IMR-90 (cell line): ENCODE results near the gene AHNAK. TPM values are rescaled to one million over a fixed set of nuclear protein-coding genes. Genes with fewer than 3 reads are reported as not detected.
A peak's percentile ranks its signal among the peaks of the same experiment; 100 is the strongest.

ENCODE experiments used
- ATAC-seq: fragments of 200-7000 bp; cut with Tn5 transposase; 2 replicates; pipeline ENCODE4 v1.9.1; 2020; ENCODE audit warnings: low read depth, mild to moderate bottlenecking, moderate library complexity
- BruUV-seq: library from RNA; stranded (reverse); fragments of 400-500 nt; replicated peaks from 2 replicates; lab custom pipeline; 2021; lab: Mats Ljungman, UMichigan
- CTCF ChIA-PET: fragments of 300-600 bp; formaldehyde crosslinking; extraction: SDS; loops from one replicate; lab custom pipeline; 2021; ENCODE audit warnings: antibody characterized with exemption; lab: Yijun Ruan, JAX
- POLR2A ChIA-PET: fragments of 300-600 bp; sonication (Branson Sonifier 250); formaldehyde crosslinking; loops from one replicate; lab custom pipeline; 2022; ENCODE audit warnings: antibody characterized with exemption; ENCODE audit not compliant: unreplicated experiment; lab: Charles Lee
- DNase-seq: peaks from one replicate; pipeline ENCODE4 v3.0.0; 2013
- H2AFZ ChIP-seq: replicated peaks from 2 replicates; pipeline ENCODE3; 2013; ENCODE audit warnings: low read length, mild to moderate bottlenecking; ENCODE audit not compliant: poor library complexity
- H2AK5ac ChIP-seq: 2 replicates; pipeline ENCODE4 v1.6.1; 2013; ENCODE audit warnings: low read depth, low read length, inconsistent platforms
- H2AK9ac ChIP-seq: replicated peaks from 2 replicates; pipeline ENCODE3; 2013; ENCODE audit warnings: mild to moderate bottlenecking, low read depth, low read length, moderate library complexity; ENCODE audit not compliant: poor library complexity
- H2BK120ac ChIP-seq: 2 replicates; pipeline ENCODE4 v1.6.1; 2013; ENCODE audit warnings: low read depth, low read length, inconsistent platforms
- H2BK15ac ChIP-seq: 3 replicates; pipeline ENCODE4 v1.6.1; 2013; ENCODE audit warnings: low read depth, low read length, inconsistent platforms
- H2BK20ac ChIP-seq: 2 replicates; pipeline ENCODE4 v1.6.1; 2013; ENCODE audit warnings: low read depth, mild to moderate bottlenecking, inconsistent platforms, low read length, moderate library complexity
- H2BK5ac ChIP-seq: 2 replicates; pipeline ENCODE4 v1.6.1; 2013; ENCODE audit warnings: mild to moderate bottlenecking, low read depth, low read length, inconsistent platforms; ENCODE audit not compliant: poor library complexity, severe bottlenecking
- H3K14ac ChIP-seq: replicated peaks from 2 replicates; pipeline ENCODE4 v1.6.1; 2013; ENCODE audit warnings: low read depth, low read length, inconsistent platforms
- H3K18ac ChIP-seq: 2 replicates; pipeline ENCODE4 v1.6.1; 2013; ENCODE audit warnings: low read depth, low read length, control low read depth
- H3K23ac ChIP-seq: 2 replicates; pipeline ENCODE4 v1.6.1; 2013; ENCODE audit warnings: low read depth, low read length, inconsistent platforms
- H3K27ac ChIP-seq: 2 replicates; pipeline ENCODE4 v1.5.1; 2013; ENCODE audit warnings: mild to moderate bottlenecking, control low read depth, low read length; ENCODE audit not compliant: insufficient read depth
- H3K27me3 ChIP-seq: 2 replicates; pipeline ENCODE4 v1.6.1; 2013; ENCODE audit warnings: low read length; ENCODE audit not compliant: control insufficient read depth, insufficient read depth
- H3K36me3 ChIP-seq: 2 replicates; pipeline ENCODE4 v1.6.1; 2013; ENCODE audit warnings: low read length, mixed read lengths; ENCODE audit not compliant: control insufficient read depth, insufficient read depth
- H3K4ac ChIP-seq: 2 replicates; pipeline ENCODE4 v1.6.1; 2013; ENCODE audit warnings: low read depth, low read length, inconsistent platforms
- H3K4me1 ChIP-seq: 2 replicates; pipeline ENCODE4 v1.6.1; 2013; ENCODE audit warnings: low read length, mixed read lengths; ENCODE audit not compliant: control insufficient read depth, insufficient read depth
- H3K4me2 ChIP-seq: 2 replicates; pipeline ENCODE4 v1.6.1; 2013; ENCODE audit warnings: low read depth, mild to moderate bottlenecking, control low read depth, low read length, moderate library complexity
- H3K4me3 ChIP-seq: 2 replicates; pipeline ENCODE4 v1.5.1; 2013; ENCODE audit warnings: low read depth, mild to moderate bottlenecking, control low read depth, low read length, moderate library complexity; ENCODE audit not compliant: insufficient read depth
- H3K56ac ChIP-seq: 2 replicates; pipeline ENCODE4 v1.6.1; 2013; ENCODE audit warnings: low read length, inconsistent platforms; ENCODE audit not compliant: insufficient read depth; ENCODE audit errors: extremely low read depth
- H3K79me1 ChIP-seq, 2 experiments: 2 replicates each; pipeline ENCODE4 v1.6.1; 2013; ENCODE audit warnings: low read length in 2 of 2, inconsistent platforms in 1 of 2, low read depth in 1 of 2
- H3K9ac ChIP-seq: 2 replicates; pipeline ENCODE4 v1.6.1; 2013; ENCODE audit warnings: low read depth, low read length, control low read depth
- H3K9me1 ChIP-seq: 2 replicates; pipeline ENCODE4 v1.6.1; 2013; ENCODE audit warnings: low read length, inconsistent platforms; ENCODE audit not compliant: insufficient read depth
- H3K9me3 ChIP-seq: 2 replicates; pipeline ENCODE4 v1.6.1; 2013; ENCODE audit warnings: low read length; ENCODE audit not compliant: control insufficient read depth, insufficient read depth
- H4K20me1 ChIP-seq: 2 replicates; pipeline ENCODE4 v1.6.1; 2013; ENCODE audit warnings: low read length, inconsistent platforms; ENCODE audit not compliant: insufficient read depth
- H4K5ac ChIP-seq: 2 replicates; pipeline ENCODE4 v1.6.1; 2013; ENCODE audit warnings: mild to moderate bottlenecking, low read depth, low read length, control low read depth
- H4K8ac ChIP-seq, 2 experiments: 2 replicates each; pipeline ENCODE4 v1.6.1; 2013; ENCODE audit warnings: low read depth in 2 of 2, low read length in 2 of 2, control low read depth in 1 of 2, inconsistent platforms in 1 of 2
- H4K91ac ChIP-seq: 2 replicates; pipeline ENCODE4 v1.6.1; 2013; ENCODE audit warnings: low read depth, low read length, inconsistent platforms; ENCODE audit not compliant: insufficient read depth
- BHLHE40 ChIP-seq: fragments of 150-350 bp; IDR thresholded peaks from 2 replicates; pipeline ENCODE4 v1.6.1; 2016; ENCODE audit warnings: mild to moderate bottlenecking, low read depth, low read length
- CEBPB ChIP-seq: IDR thresholded peaks from 2 replicates; pipeline ENCODE4 v1.6.1; 2012; ENCODE audit warnings: low read depth, low read length, improper control_type of control experiment
- CHD1 ChIP-seq: IDR thresholded peaks from 2 replicates; pipeline ENCODE4 v1.6.1; 2012; ENCODE audit warnings: low read depth, low read length, improper control_type of control experiment
- CTCF ChIP-seq: conservative IDR thresholded peaks from 2 replicates; pipeline ENCODE4 v1.5.1; 2012; ENCODE audit warnings: mild to moderate bottlenecking, low read depth, low read length, improper control_type of control experiment
- ELK1 ChIP-seq: fragments of 150-350 bp; IDR thresholded peaks from 2 replicates; pipeline ENCODE4 v1.6.1; 2016; ENCODE audit warnings: low read depth, mild to moderate bottlenecking, low read length, moderate library complexity, borderline replicate concordance
- FOS ChIP-seq: fragments of 150-350 bp; IDR thresholded peaks from 2 replicates; pipeline ENCODE4 v1.6.1; 2016; ENCODE audit warnings: low read depth, low read length
- MAFK ChIP-seq: IDR thresholded peaks from 2 replicates; pipeline ENCODE4 v1.6.1; 2012; ENCODE audit warnings: low read depth, low read length, improper control_type of control experiment
- MAZ ChIP-seq: IDR thresholded peaks from 2 replicates; pipeline ENCODE4 v1.6.1; 2012; ENCODE audit warnings: low read depth, mild to moderate bottlenecking, low read length, improper control_type of control experiment, moderate library complexity, borderline replicate concordance
- MXI1 ChIP-seq: IDR thresholded peaks from 2 replicates; pipeline ENCODE4 v1.6.1; 2012; ENCODE audit warnings: low read depth, mild to moderate bottlenecking, low read length, moderate library complexity, borderline replicate concordance
- NFE2L2 ChIP-seq: fragments of 150-350 bp; IDR thresholded peaks from 2 replicates; pipeline ENCODE4 v1.6.1; 2016; ENCODE audit warnings: low read depth, mild to moderate bottlenecking, low read length
- POLR2A ChIP-seq: IDR thresholded peaks from 2 replicates; pipeline ENCODE4 v1.6.1; 2012; ENCODE audit warnings: mild to moderate bottlenecking, low read depth, low read length
- RAD21 ChIP-seq: IDR thresholded peaks from 2 replicates; pipeline ENCODE4 v1.6.1; 2012; ENCODE audit warnings: low read length, improper control_type of control experiment
- RCOR1 ChIP-seq: IDR thresholded peaks from 2 replicates; pipeline ENCODE4 v1.6.1; 2012; ENCODE audit warnings: mild to moderate bottlenecking, low read length, improper control_type of control experiment; ENCODE audit not compliant: insufficient replicate concordance
- RFX5 ChIP-seq: IDR thresholded peaks from 2 replicates; pipeline ENCODE4 v1.8.0; 2012; ENCODE audit warnings: low read depth, mild to moderate bottlenecking, low read length, moderate library complexity
- SMC3 ChIP-seq: fragments of 150-350 bp; IDR thresholded peaks from 2 replicates; pipeline ENCODE4 v1.6.1; 2016; ENCODE audit warnings: low read depth, mild to moderate bottlenecking, antibody characterized with exemption, low read length, moderate library complexity
- WGBS, 2 experiments: methylation state at CpG; one replicate each; pipeline versions ENCODE4 v1.1.5 to v1.1.7; 2013; ENCODE audit warnings: missing lambda C conversion rate in 2 of 2; ENCODE audit not compliant: insufficient read length in 1 of 2; ENCODE audit errors: extremely low coverage in 2 of 2; 5-methylcytosine and 5-hydroxymethylcytosine counted together
- dilution Hi-C: fragments of 300-500 bp; cut with HindIII; formaldehyde crosslinking; loops from one replicate; pipeline ENCODE4 v1.14.3; 2018; ENCODE audit warnings: low sequenced_read_pairs; ENCODE audit not compliant: unreplicated experiment
- in situ Hi-C: fragments of 300-500 bp; cut with MboI; formaldehyde crosslinking; loops from 3 replicates; pipeline ENCODE4 v1.14.3; 2019; ENCODE audit warnings: low sequenced_read_pairs, inconsistent platforms, mixed read lengths
- intact Hi-C: fragments of 100-400 bp; cut with micrococcal nuclease; formaldehyde crosslinking; loops from 2 replicates; pipeline ENCODE4 v1.10.0; 2022
- polyA plus RNA-seq, 3 experiments: library from polyadenylated mRNA; depleted of rRNA; stranded (reverse); fragments of >200 nt; gene quantifications; 2 replicates each; pipeline ENCODE4 v1.2.3, GENCODE V29; 2012; ENCODE audit warnings: low replicate concordance in 1 of 3
- total RNA-seq: library from RNA; depleted of rRNA; stranded (reverse); fragments of >200 nt; gene quantifications from 2 replicates; pipeline ENCODE4 v1.2.3, GENCODE V29; 2012

The AHNAK gene
- total and polyA plus RNA-seq, 2 of the 4 experiments (the other 2 are of a cell fraction): 95.1 to 695 TPM

GRCh38 chr11:62399172-62399877 lies 147.3 kb downstream of the AHNAK start:
- no peak overlapping the region for H2BK120ac ChIP-seq
- H3K23ac ChIP-seq: no peak overlapping the region
- no peak overlapping the region; the same call in 1 of the 2 replicates for H3K18ac ChIP-seq
- no peak overlapping the region for H2AFZ ChIP-seq
- H3K9ac ChIP-seq: no peak overlapping the region
- no peak overlapping the region for H3K4me2 ChIP-seq
- H4K8ac ChIP-seq: no peak overlapping the region
- DNase-seq: no peak
- H3K4me3 ChIP-seq: no peak overlapping the region
- H3K56ac ChIP-seq: no peak overlapping the region
- in situ Hi-C loops (loop anchor here (5.0 to 25.0 kb wide), 3 partner anchors 158 to 463 kb away; no protein-coding TSS in a partner anchor), intact Hi-C loops (no loop called here), dilution Hi-C loops (no loop called here)
- H3K79me1 ChIP-seq: no peaks in the 10 kb centered on the region; a peak in 1 of 4 replicates
- no peaks in the 10 kb centered on the region for H3K9me1 ChIP-seq
- no TSS peak for BruUV-seq
- POLR2A ChIA-PET: no interaction called here
- no peak overlapping the region for H2BK15ac ChIP-seq
- H3K27me3 ChIP-seq: no peaks in the 10 kb centered on the region
- H3K36me3 ChIP-seq: no peaks in the 10 kb centered on the region
- no peak overlapping the region; the same call in 1 of the 2 replicates for H3K4ac ChIP-seq
- no peaks in the 10 kb centered on the region for H3K9me3 ChIP-seq
- H4K91ac ChIP-seq: no peak overlapping the region
- no peak for ATAC-seq
- H3K4me1 ChIP-seq: peaks cover 23% of the 10 kb centered on the region
- 0 out of 2 replicates have a peak overlapping the region, but pooled peaks have one; percentile 28 for H2AK5ac ChIP-seq
- H4K20me1 ChIP-seq: no peaks in the 10 kb centered on the region
- H2BK5ac ChIP-seq: no peak overlapping the region
- 37% methylated on average over 5 of the region's 10 CpGs; no CpG with 5 or more reads in 1 of the 2 experiments for WGBS, 2 experiments
- H2BK20ac ChIP-seq: no peak overlapping the region
- no peak overlapping the region; the same call in 1 of the 2 replicates for H4K5ac ChIP-seq
- H3K14ac ChIP-seq: no peak overlapping the region
- TF ChIP-seq BHLHE40: no peak
- TF ChIP-seq POLR2A: no peak
- TF ChIP-seq CHD1: no peak
- TF ChIP-seq MXI1: no peak
- no peak for TF ChIP-seq ELK1
- TF ChIP-seq RFX5: no peak
- no peak for TF ChIP-seq MAFK
- no peak for TF ChIP-seq FOS
- no peak for TF ChIP-seq MAZ
- TF ChIP-seq RAD21: no peak
- TF ChIP-seq CEBPB: no peak
- no peak for TF ChIP-seq SMC3
- no peak for TF ChIP-seq CTCF
- no peak for TF ChIP-seq RCOR1
- TF ChIP-seq NFE2L2: no peak
- CTCF ChIA-PET: interaction anchor here (0.5 to 2.2 kb wide), 4 partner anchors 26 to 166 kb away, joined by 3 to 9 read pairs (median 8); no protein-coding TSS in a partner anchor
- H3K27ac ChIP-seq: no peak overlapping the region
- H2AK9ac ChIP-seq: peak overlapping the region; percentile 48
